GM19239 (cell line): ENCODE results near the gene ZNF597.
"Not testable (repeated sequence)": the region's sequence is repeated elsewhere in the genome, so short reads cannot be mapped to it uniquely, and the experiment has no call there.

ENCODE experiments used
- DNase-seq: peaks from one replicate; pipeline ENCODE4 v3.0.0; 2011; ENCODE audit warnings: low spot score; ENCODE audit not compliant: insufficient read length
- FAIRE-seq: peaks from 2 replicates; lab custom pipeline; 2011; peaks lifted over from hg19 to GRCh38; lab: Jason Lieb, UNC

ZNF597 gene

GRCh38 chr16:3476409-3476808 is 33.1 kb upstream of the ZNF597 start:
- no peak for DNase-seq
- FAIRE-seq = no peak

GRCh38 chr16:3475604-3476375 is 32.5 kb upstream of the ZNF597 start:
- DNase-seq (no peak), FAIRE-seq (no peak)

- not testable (repeated sequence) for FAIRE-seq, DNase-seq
Measured at GRCh38 chr16:3474870-3475269, 31.6 kb upstream of the ZNF597 start.

GRCh38 chr16:3474136-3474779 is 31.0 kb upstream of the ZNF597 start:
- DNase-seq (no peak), FAIRE-seq (no peak)

GRCh38 chr16:3473596-3473943 is 30.3 kb upstream of the ZNF597 start:
- DNase-seq, FAIRE-seq: not testable (repeated sequence)

DNA sequence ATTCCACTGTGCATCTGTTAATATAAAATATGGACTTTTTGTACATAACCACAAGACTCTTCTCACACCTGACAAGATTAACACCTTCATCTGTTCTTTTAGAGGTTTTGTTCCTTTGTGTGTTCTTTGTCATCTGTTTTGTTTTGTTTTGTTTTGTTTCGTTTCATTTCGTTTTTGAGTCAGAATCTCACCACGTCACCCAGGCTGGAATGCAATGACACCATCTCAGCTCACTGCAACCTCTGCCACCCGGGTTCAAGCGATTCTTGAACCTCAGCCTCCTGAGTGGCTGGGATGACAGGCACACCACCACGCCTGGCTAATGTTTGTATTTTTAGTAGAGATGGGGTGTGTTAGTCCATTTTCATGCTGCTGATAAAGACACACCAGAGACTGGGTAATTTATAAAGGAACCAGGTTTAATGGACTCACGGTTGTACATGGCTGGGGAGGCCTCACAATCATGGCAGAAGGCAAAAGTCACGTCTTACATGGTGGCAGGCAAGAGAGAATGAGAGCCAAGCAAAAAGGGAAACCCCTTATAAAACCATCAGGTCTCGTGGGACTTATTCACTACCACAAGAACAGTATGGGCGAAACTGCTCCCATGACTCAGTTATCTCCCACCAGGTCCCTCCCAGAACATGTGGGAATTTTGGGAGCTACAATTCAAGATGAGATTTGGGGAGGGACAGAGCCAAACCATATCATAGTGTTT is 29.7 kb upstream of the ZNF597 start:
- DNase-seq (no peak), FAIRE-seq (no peak)

GRCh38 chr16:3471518-3472176 is 28.3 kb upstream of the ZNF597 start:
- no peak for DNase-seq
- FAIRE-seq = no peak

- DNase-seq (no peak), FAIRE-seq (no peak)
Measured at GRCh38 chr16:3470723-3471122, 27.4 kb upstream of the ZNF597 start.

DNA sequence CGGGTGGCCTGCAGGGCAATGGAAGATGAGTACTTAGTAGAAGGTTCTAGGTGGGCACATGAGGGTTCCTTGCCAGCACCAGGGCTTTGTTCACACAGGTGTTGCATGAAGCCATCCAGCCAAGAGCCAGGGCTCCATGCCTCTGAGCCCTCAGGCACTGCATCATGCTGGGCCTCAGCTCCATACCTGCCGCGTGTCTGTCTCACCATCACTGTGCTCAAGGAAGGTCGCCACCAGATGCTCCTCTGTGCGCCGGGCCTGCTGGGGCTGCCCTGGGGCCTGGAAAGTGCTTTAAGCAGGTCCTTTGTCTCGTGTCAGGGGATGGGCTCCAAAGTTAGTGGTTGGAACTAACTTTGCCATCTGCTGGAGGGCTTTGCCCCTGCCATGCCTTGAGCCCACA is 26.4 kb upstream of the ZNF597 start:
- FAIRE-seq (no peak), DNase-seq (no peak)

DNA sequence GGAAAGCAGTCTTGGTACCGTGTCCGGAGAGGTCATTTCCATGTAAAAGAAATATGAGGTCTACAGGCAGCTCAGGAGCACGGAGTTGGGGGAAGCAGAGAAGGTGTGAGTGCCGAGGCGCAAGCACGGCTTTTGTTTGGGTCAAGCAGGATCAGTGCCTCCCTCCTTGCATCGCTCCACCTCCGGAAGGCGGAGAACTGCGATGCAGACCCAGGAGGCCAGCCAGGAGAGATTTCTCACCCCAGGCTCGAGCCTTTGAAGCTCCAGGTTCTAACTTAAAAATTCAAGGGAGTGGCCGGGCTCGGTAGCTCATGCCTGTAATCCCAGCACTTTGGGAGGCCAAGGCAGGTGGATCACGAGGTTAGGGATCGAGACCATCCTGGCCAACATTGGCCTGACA is 25.2 kb upstream of the ZNF597 start:
- DNase-seq (no peak), FAIRE-seq (no peak)

DNA sequence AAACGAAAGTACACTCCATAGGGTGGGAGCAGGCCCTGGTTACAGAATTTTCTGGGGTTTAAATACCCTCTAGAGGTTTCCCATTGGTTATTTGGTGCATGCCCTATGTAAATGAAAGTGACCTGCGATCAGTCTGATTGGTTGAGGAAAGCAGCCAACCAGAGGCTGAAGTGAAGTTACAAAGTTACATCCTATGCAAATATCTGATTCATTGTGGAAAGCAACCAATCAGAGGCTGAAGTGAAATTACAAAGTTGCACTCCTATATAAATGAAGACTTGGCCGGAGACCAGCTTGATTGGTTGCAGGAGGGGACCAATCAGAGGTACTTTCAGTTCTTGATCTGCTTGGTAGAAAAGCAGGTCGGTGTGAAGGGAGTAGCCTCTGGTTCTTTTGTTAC is 24.6 kb upstream of the ZNF597 start:
- FAIRE-seq (no peak), DNase-seq (no peak)

DNA sequence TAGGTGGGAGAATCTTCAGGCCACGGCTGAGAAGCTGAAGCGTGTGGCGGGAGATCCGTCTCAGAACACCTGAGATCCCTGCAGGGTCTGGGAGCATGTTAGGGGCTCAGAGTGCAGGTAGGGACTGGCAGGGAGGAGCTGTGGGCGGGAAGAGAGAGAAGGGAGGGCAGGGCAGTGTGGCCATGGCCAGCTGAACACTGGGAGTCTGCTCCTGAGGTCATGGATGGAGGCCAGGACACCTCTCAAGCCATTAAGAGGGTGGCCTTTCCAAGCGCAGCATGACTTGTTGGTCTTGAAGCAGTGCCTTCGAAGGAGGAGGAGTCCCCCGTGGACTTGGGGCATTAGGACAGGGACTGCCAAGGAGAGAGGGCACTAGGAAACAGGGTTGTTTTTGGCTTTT is 23.9 kb upstream of the ZNF597 start:
- FAIRE-seq (no peak), DNase-seq (no peak)

GRCh38 chr16:3465911-3466584 is 22.7 kb upstream of the ZNF597 start:
- FAIRE-seq (no peak), DNase-seq (no peak)

- FAIRE-seq = no peak
- DNase-seq = no peak
Measured at GRCh38 chr16:3465301-3465700, 22.0 kb upstream of the ZNF597 start.

DNA sequence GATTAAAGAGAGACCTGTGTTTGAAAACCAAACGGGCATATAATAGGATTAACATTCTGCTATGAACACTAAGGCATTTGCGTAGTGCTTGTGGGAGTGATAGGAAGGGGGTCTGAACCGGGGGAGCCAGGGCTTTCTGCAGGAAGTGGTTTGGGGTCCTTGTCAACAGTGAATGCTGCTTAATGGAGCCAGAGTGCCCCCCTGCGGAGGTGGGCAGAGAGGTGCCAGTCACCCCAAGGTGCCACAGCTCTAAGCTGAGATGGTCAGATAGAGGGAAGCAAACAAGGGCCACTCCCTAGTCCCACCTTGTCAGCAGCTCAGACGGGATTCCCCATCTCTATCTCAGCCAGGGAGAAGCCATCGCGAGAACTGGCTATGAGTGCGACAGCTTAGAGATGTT is 17.8 kb upstream of the ZNF597 start:
- FAIRE-seq (no peak), DNase-seq (no peak)

- FAIRE-seq = no peak
Measured at GRCh38 chr16:3460585-3460984, 17.3 kb upstream of the ZNF597 start.

GRCh38 chr16:3460121-3460520 is 16.8 kb upstream of the ZNF597 start:
- FAIRE-seq (no peak), DNase-seq (no peak)

More at GRCh38 chr16:3460585-3460984, 17.3 kb upstream of the ZNF597 start:
- DNase-seq = no peak

DNA sequence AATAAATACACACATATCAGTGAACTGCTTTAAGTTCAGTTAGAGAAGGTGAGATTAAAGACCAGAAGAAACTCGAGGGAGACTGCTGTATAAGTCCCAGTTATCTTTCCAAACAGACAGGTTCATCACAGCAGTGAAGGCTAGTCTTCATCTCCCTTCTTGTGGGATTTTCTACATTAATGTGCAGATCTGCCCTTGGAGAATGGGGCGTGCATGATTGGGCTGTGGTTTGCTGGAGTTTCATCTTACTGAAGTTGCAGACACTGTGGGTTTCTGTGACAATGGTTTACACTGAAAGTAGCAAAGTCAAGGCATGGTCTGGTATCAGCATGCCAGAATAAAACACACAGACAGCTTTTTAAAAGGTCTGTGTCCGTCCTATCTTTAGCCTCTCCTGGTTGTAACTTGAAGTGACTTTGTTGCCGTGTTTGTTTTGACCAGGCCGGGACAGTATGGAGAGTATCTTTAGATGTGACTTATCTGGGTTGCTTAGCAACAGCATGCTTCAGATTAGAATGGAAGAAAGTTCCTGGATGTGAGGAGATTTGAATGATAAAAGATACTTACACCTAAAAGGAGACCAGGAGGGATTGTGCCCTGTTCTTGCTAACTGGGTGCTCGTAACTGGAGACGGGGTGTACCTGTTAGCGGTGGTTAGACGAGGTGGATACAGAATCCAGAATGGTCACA is 16.2 kb upstream of the ZNF597 start:
- DNase-seq (no peak), FAIRE-seq (peak; percentile 89)

DNA sequence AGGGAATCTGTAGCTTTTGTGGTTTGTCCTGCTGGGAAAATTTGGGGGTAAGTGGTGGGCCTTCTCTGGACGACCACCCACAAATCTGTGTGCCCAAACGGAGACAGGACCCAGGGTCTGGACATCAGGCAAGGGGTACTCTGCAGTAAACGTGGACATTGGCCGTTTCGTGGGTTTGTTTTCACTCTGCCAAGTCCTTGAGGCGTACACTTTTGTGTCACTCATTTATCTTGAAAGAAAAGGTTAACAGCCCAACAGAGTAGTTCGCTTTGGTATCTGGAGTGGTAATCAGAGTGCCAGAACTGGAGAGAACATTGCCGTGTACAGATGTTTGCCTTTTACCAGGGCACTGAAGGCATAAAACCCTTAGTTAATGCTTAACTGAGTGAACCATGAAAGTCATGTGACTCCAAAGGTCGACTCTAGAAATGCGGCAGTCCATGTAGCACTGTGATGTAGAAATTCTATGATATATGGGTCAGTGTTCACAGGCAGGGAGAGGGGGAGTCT is 15.6 kb upstream of the ZNF597 start:
- DNase-seq = peak; percentile 77

More for the DNA sequence above, 15.6 kb upstream of the ZNF597 start:
- FAIRE-seq = peak; percentile 97
